ENCODE results near the gene TNP1.

Gene TNP1

GRCh38 chr2:216875862-216876261, 16.0 kb upstream of the TNP1 start:
- no peak for DNase-seq (ENCODE audit: low read depth in 1 of 2, low spot score in 1 of 2)
- H3K27ac ChIP-seq (replicated peaks), result no peak overlapping the region
- H3K4me3 ChIP-seq (replicated peaks; ENCODE audit: insufficient read depth, low read length), result no peak overlapping the region
- TF ChIP-seq POLR2AphosphoS5 (IDR thresholded peaks at IDR 0.05; ENCODE audit: low read depth), result no peak
- no peak for TF ChIP-seq REST (IDR thresholded peaks at IDR 0.05; ENCODE audit: insufficient replicate concordance, low read depth)
- no peaks in the 10 kb centered on the region for H3K27me3 ChIP-seq (ENCODE audit: insufficient read depth, poor library complexity, severe bottlenecking)

DNA sequence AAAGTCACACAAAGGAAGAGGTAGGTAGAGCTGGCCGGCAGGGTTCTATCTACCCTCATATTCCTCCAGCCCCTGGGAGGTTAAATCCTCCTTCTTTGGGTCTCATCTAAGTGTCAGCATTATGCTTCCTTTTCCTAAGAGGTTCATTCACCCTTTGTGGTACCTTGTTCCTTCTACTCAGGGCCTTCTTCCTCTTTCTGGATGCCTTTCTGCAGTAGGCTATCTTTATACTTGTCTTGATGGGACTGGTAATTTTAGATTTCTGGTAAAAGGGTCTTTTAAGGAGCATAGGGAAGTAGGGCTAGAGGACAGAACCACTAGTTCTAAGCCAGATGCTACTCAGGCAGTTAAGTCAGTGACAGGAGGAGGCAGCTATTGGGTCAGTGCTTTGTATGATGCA, 13.7 kb upstream of the TNP1 start:
- Histone ChIP-seq H3K4me3 (replicated peaks; ENCODE audit: insufficient read depth, low read length) (no peak overlapping the region), H3K27ac (replicated peaks) (no peak overlapping the region), H3K27me3 (ENCODE audit: insufficient read depth, poor library complexity, severe bottlenecking) (no peaks in the 10 kb centered on the region)
- TF ChIP-seq SPI1 (IDR thresholded peaks at IDR 0.05; ENCODE audit: borderline replicate concordance, low read depth), result no peak
- no peak for TF ChIP-seq REST (IDR thresholded peaks at IDR 0.05; ENCODE audit: insufficient replicate concordance, low read depth)
- no peak for TF ChIP-seq POLR2AphosphoS5 (IDR thresholded peaks at IDR 0.05; ENCODE audit: low read depth)
- no peak for TF ChIP-seq GABPA (IDR thresholded peaks at IDR 0.05; ENCODE audit: low read depth)
- TF ChIP-seq, protein P1, sequence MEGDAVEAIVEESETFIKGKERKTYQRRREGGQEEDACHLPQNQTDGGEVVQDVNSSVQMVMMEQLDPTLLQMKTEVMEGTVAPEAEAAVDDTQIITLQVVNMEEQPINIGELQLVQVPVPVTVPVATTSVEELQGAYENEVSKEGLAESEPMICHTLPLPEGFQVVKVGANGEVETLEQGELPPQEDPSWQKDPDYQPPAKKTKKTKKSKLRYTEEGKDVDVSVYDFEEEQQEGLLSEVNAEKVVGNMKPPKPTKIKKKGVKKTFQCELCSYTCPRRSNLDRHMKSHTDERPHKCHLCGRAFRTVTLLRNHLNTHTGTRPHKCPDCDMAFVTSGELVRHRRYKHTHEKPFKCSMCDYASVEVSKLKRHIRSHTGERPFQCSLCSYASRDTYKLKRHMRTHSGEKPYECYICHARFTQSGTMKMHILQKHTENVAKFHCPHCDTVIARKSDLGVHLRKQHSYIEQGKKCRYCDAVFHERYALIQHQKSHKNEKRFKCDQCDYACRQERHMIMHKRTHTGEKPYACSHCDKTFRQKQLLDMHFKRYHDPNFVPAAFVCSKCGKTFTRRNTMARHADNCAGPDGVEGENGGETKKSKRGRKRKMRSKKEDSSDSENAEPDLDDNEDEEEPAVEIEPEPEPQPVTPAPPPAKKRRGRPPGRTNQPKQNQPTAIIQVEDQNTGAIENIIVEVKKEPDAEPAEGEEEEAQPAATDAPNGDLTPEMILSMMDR (IDR thresholded peaks at IDR 0.05; ENCODE audit: insufficient read depth, low read length), result no peak
- no peak for DNase-seq (ENCODE audit: low read depth in 1 of 2, low spot score in 1 of 2)

DNA sequence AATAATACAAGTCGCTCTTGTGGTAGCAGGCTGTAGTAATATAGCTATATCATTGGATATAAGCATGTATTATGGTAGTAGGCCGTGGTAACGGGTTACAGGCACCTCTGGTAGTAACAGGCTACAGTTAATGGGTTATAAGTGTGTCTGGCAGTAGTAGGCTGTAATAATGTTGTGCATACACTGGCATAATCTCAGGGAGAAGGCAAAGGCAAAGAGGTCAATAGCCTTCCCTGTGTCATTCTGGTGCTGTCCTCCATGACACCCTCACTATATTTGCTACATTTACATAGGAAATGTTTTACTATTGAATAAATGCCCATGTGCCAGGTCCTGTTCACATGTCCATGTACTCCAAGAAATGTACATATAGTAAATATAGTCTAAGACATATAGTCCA, 12.8 kb upstream of the TNP1 start:
- H3K4me3 ChIP-seq (replicated peaks; ENCODE audit: insufficient read depth, low read length), result no peak overlapping the region
- TF ChIP-seq GABPA (IDR thresholded peaks at IDR 0.05; ENCODE audit: low read depth) (no peak), REST (IDR thresholded peaks at IDR 0.05; ENCODE audit: insufficient replicate concordance, low read depth) (no peak), POLR2AphosphoS5 (IDR thresholded peaks at IDR 0.05; ENCODE audit: low read depth) (no peak), SPI1 (IDR thresholded peaks at IDR 0.05; ENCODE audit: borderline replicate concordance, low read depth) (no peak)
- TF ChIP-seq, protein P1 (IDR thresholded peaks at IDR 0.05; ENCODE audit: insufficient read depth, low read length), result no peak

GRCh38 chr2:216872040-216872439, 12.2 kb upstream of the TNP1 start:
- Histone ChIP-seq H3K4me3 (replicated peaks; ENCODE audit: insufficient read depth, low read length) (no peak overlapping the region), H3K27me3 (ENCODE audit: insufficient read depth, poor library complexity, severe bottlenecking) (no peaks in the 10 kb centered on the region), H3K27ac (replicated peaks) (no peak overlapping the region)
- no peak for DNase-seq (ENCODE audit: low read depth in 1 of 2, low spot score in 1 of 2)
- TF ChIP-seq POLR2AphosphoS5 (IDR thresholded peaks at IDR 0.05; ENCODE audit: low read depth) (no peak), GABPA (IDR thresholded peaks at IDR 0.05; ENCODE audit: low read depth) (no peak), SPI1 (IDR thresholded peaks at IDR 0.05; ENCODE audit: borderline replicate concordance, low read depth) (no peak)
- TF ChIP-seq, protein P1 (IDR thresholded peaks at IDR 0.05; ENCODE audit: insufficient read depth, low read length), result no peak

More for the DNA sequence above, 12.8 kb upstream of the TNP1 start:
- H3K27ac ChIP-seq (replicated peaks), result no peak overlapping the region
- DNase-seq (ENCODE audit: low read depth in 1 of 2, low spot score in 1 of 2), result no peak
- H3K27me3 ChIP-seq (ENCODE audit: insufficient read depth, poor library complexity, severe bottlenecking), result no peaks in the 10 kb centered on the region

Data from HL-60 (cell line).